ENCODE results near the gene NAA35.
"Not testable (repeated sequence)": the region's sequence is repeated elsewhere in the genome, so short reads cannot be mapped to it uniquely, and the experiment has no call there.

NAA35 gene

GRCh38 chr9:85944672-85945071 lies 3.7 kb downstream of the NAA35 start:
- DNase-seq, result no peak

- no peak for DNase-seq
Observed at GRCh38 chr9:85949586-85950335, 8.8 kb downstream of the NAA35 start.

DNA sequence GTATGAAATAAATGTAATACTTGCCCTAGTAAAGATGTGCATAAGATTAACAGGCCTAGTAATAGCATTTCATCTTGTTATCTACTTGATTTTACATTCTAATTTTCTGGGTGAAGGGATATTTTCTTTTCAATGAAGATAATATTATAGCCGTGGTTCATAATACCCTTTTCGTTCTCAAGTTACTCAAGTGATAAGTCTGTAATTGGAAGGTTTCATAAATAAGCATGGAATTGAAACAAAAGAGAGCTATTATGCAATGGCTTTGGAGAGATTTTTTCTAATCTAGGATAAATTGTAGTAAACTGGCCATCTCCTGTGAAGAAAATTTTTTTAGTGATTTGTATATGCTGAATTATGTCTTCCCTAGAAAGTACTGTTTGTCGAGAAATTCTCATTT lies 19.0 kb downstream of the NAA35 start:
- DNase-seq, result no peak

DNA sequence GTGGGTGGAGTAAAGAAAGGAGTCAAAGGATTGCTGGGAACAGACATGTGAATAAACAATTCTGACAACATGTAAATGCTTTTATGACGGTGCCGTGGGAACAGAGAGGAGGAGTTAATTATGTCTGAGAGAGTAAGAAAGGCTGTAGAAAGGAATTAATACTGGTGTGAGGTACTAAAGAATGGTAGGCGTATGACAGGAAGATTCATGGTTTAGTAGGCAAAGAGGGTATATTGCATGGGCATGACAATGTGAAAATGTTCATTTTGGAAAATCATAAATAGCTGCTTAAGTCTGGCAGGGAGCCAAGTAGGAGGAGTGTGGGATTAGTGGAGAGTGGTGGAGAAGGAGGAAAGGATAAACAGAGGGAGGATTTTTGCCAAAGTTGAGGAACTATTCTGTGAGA lies 19.7 kb downstream of the NAA35 start:
- DNase-seq, result no peak

- DNase-seq, result no peak
Observed at GRCh38 chr9:85964526-85964925, 23.6 kb downstream of the NAA35 start.

- DNase-seq, result no peak
Observed at GRCh38 chr9:85964949-85965348, 24.0 kb downstream of the NAA35 start.

GRCh38 chr9:85969727-85970126 lies 28.8 kb downstream of the NAA35 start:
- no peak for DNase-seq

DNA sequence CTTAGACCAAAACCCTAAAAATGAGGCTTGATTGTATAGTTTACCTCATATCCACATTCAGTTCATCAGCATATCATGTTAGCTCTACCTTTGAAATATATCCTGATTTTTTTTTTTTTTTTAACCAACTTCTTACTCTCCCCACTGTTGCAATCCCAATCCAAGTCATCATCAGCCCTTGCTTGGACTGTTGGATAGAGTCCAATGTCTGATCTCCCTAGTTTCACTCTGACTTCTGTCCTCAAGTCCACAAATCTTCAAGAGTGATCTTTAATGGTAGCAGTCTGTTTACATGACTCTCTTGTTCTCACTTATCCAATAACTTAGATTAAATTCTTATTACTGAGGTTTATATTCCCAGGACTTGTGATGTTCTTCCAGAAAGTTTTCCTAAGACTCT lies 30.8 kb downstream of the NAA35 start:
- no peak for DNase-seq

- no peak for DNase-seq
Observed at GRCh38 chr9:85973238-85973637, 32.3 kb downstream of the NAA35 start.

DNA sequence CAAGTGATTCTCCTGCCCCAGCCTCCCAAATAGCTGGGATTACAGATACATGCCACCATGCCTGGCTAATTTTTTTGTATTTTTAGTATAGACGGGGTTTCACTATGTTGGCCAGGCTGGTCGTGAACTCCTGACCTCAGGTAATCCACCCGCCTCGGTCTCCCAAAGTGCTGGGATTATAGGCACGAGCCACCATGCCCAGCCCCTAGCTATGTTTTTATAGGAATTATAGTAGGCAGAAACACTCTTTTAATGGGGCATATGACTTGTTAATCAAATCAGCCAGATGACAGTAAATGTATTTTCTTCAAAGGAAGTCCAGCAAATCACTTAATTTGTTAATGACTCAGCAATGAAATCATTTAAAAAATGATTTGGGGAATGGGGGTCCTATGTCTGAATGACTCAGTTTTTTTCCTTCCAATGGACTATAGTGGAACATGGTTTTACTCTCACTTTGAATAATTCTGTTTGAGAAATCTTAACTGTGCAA lies 33.2 kb downstream of the NAA35 start:
- not testable (repeated sequence) for DNase-seq

- DNase-seq, result no peak
Observed at GRCh38 chr9:85978496-85978895, 37.5 kb downstream of the NAA35 start.

DNA sequence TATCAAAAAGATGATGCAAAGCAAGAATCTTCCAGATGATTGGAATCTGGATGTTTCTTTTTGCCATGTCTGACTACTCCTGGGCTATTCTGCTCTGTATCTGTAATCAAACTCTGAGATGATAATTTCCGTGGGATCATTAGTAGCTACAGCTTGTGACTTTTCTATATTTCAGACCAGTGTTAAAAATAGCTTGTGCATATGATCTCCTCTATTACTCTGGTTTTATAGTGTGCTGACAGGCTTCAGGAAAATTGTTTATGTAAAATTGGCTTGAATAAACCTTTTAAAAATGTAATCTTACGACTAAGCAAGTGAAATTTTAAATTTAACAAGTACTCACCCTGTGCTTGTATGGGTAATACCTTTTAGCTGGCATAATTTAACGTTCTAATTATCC lies 40.4 kb downstream of the NAA35 start:
- DNase-seq, result no peak

DNA sequence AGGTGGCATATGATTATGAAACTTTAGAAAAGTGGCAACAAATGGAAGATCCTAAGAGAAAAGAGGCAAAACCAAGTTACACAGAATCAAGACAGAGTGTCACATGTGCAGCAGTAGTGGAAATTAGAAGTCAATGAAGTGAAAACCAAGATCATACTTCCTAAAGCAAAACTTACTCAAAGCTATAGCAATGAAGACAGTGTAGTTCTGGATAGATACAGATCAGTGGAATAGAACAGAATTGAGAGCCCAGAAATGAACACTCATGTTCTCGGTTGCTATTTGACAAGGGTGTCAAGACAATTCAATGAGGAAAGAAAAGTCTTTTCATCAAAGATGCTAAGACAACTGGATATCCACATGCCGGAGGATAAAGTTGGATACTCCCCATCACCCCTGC lies 43.5 kb downstream of the NAA35 start:
- no peak for DNase-seq

DNA sequence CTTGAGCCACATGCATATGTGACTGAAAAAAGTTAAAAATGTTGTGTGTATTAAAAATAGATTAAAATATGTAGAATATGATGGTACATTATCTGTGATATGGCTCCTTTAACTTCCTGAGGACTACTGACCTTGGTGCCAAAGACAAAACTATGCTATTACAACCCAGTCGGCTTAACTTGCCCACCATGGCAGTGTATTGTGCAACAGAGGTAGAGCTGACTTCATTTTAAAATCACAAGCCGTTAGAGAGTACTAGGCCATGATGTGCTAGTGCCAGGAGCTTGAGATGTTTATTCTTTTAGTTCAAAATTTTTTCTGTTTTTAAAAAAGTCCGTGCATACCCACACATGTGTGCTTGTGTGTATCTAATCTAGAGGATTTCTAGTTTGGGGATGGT lies 46.3 kb downstream of the NAA35 start:
- no peak for DNase-seq

DNA sequence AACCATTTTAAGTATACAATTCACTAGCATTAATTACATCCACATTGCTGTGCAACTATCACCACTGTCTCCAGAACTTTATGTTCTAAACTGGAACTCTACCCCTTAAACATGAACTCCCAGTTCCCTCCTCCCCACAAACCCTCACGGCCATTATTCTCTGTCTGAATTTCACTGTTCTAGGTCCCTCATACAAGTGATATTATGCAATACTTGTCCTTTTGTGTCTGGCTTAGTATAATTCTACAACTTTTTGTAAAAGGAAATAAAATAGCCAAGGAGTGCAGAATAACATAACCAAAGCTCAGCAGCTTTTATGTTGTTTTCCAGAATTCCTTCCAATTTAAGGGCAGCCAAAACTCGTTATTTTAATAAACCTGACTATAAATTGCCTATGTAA lies 53.2 kb downstream of the NAA35 start:
- no peak for DNase-seq

DNA sequence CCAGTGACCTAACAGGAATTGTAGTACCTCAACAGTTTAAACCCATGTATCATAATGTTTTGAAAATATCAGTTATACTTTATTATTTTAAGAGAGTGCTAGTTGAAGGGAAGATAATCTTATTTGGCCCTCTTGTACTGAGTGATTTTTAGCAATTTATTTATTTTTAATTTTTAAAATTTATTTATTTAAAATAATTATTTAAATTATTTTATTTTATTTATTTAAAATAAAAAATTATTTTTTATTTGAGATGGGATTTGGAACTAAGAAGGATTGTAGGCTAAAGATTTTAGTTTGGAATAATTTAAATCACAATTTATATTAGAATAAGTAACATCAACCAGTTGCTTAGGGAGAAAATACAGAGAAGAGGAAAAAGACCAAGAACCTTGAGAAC lies 54.2 kb downstream of the NAA35 start:
- DNase-seq, result no peak

DNA sequence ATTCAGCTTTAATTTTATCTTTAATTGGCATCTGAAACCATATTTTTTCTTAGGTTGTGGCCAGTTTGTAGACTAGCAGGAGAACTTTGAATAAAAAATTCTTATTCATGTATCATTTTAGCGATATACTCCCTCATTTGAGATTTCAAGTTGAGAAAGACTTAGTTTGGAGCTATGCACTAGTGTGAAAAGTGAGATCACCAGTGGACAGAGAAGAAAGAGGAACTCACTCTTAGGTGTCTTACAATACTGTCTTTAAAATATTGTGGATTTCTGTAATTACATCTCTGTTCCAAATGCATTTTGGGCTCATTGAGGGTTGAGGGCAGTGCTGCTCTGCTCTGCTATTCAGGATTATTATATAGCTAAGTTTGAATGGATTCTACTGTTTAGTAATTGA lies 54.7 kb downstream of the NAA35 start:
- DNase-seq, result peak; percentile 4 to 41 (median 33)

- no peak for DNase-seq
Observed at GRCh38 chr9:86005253-86005775, 64.4 kb downstream of the NAA35 start.

DNA sequence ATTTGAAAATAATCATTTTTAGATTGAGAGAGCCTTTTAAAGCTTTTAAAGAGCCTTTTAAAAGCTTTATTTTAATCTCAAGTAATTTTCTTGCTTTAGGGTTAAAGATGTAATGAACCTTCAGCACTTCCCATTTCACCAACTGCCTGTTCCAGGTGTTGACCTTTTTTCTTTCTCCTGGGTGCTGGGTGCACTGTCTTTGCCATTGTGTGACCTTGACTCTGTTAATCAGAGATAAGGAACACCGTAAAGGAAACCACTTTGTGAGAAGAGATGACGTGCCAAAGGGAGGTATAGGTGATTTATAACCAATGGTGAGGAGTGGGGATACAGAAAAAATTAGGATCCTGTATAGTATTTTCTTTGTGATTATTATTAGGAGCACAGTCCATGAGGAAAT lies 68.2 kb downstream of the NAA35 start:
- no peak for DNase-seq

GRCh38 chr9:86020731-86021130 lies 79.8 kb downstream of the NAA35 start:
- no peak for DNase-seq

DNA sequence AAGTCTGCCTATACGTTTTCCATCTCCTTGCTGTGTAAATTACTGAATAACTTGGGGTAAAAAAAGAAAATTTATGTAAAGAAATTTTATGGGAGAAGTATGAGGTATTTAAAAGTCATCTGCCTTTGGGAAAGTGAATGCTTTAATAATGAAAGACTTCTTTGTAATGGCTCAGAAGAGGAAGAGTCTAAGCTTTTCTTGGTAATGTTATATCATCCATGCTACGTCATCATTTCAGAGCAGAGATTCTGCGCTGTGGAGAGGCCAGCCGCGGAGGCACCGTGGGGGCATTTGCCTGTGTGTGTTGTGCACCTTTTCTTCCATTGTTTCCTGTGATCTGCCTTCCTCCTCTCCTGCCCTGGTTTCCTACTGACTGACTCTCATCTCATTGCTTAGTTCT lies 80.2 kb downstream of the NAA35 start:
- no peak for DNase-seq

DNA sequence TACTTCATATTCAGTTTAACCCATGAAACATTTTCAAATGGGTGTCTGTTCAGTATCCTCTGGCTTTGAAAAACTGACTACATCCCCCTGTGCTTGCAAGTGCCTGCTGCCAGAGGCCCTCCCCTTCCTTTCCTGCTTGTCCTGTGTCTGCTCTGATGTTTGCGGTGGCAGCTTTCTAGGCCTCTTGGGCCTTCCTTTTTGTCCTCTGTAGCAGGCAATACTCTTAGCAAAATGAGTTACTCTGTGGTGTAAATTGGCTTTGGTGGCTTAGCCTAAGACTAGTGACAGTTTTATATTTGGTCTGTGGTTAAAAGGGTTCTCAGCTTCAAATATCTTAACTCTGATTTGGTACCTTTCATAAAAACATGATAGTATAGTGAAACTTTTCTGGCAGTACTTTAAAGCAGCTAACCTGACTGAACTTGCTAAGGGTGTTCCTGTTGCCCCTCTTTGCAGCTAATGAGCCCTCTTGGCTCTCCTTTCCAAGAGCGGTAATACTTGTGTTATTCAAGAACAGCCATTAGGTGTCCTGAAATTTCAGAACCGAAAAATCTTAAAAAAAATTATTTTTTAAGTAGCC lies 81.8 kb downstream of the NAA35 start:
- DNase-seq, result no peak

GRCh38 chr9:86027767-86028166 lies 86.8 kb downstream of the NAA35 start:
- no peak for DNase-seq
